PFSK-1 (cell line): ENCODE results near the gene POT1.

ENCODE experiments used
- FOXP2 ChIP-seq: optimal IDR thresholded peaks from 2 replicates; pipeline ENCODE3; 2011; ENCODE audit warnings: borderline replicate concordance, control low read depth, inconsistent platforms; ENCODE audit not compliant: insufficient read depth; ENCODE audit errors: extremely low read length, extremely low read depth
- POLR2AphosphoS5 ChIP-seq: IDR thresholded peaks from 2 replicates; pipeline ENCODE4 v1.6.1; 2012; ENCODE audit warnings: low read depth, mild to moderate bottlenecking, control low read depth, low read length, moderate library complexity
- SIN3A ChIP-seq: IDR thresholded peaks from 2 replicates; pipeline ENCODE4 v1.6.1; 2012; ENCODE audit warnings: mild to moderate bottlenecking, low read length, moderate library complexity, borderline replicate concordance; ENCODE audit not compliant: insufficient read depth
- TAF1 ChIP-seq: IDR thresholded peaks from 2 replicates; pipeline ENCODE4 v1.6.1; 2012; ENCODE audit warnings: low read length, control low read depth, borderline replicate concordance; ENCODE audit not compliant: insufficient read depth
- TF ChIP-seq, protein P1 (sequence below), 2 experiments: IDR thresholded peaks; 2 replicates each; pipeline versions ENCODE4 v1.6.1 to v1.8.0; 2011 to 2012; ENCODE audit warnings: low read depth in 2 of 2, low read length in 2 of 2, control low read depth in 1 of 2, inconsistent platforms in 1 of 2, mild to moderate bottlenecking in 1 of 2, moderate library complexity in 1 of 2; ENCODE audit not compliant: insufficient read depth in 1 of 2

Gene POT1

DNA sequence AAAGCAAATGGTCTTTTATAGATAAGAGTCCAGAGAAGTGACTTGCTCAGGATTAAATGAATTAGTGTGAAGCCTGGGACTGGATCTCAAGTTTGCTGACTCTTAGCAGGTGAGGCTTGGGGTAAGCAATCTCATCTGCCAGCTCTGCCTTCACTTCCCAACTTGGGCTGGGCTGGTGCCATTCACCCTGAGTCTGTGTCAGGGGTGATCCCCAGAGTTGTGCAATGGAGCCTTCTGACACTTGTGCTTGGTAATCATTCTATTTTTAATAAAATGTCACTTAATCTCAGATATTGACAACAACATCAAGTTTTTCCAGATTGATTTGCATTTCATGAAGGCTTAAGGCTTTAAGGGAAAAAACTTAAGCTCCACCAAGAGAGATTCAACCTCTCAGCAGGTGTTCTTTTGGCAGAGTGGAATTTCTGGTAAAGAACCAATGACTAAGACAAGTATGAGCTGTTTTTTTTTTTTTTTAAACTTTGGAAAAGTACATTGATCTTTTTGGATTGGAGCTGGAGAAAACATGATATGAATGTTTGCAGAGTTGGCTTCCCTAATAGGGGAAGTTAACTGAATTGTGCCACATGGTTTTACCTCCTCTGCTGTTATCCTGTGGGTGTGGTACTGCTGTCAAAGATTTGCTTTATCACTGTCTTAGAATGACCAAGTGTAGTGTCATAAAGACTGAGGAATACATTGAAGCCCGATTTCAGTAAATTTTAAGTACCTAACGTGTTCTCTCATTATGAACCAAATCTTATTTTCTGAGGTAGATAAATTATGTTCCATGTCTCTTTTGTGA is 115.4 kb downstream of the POT1 start:
- TF ChIP-seq, protein P1, sequence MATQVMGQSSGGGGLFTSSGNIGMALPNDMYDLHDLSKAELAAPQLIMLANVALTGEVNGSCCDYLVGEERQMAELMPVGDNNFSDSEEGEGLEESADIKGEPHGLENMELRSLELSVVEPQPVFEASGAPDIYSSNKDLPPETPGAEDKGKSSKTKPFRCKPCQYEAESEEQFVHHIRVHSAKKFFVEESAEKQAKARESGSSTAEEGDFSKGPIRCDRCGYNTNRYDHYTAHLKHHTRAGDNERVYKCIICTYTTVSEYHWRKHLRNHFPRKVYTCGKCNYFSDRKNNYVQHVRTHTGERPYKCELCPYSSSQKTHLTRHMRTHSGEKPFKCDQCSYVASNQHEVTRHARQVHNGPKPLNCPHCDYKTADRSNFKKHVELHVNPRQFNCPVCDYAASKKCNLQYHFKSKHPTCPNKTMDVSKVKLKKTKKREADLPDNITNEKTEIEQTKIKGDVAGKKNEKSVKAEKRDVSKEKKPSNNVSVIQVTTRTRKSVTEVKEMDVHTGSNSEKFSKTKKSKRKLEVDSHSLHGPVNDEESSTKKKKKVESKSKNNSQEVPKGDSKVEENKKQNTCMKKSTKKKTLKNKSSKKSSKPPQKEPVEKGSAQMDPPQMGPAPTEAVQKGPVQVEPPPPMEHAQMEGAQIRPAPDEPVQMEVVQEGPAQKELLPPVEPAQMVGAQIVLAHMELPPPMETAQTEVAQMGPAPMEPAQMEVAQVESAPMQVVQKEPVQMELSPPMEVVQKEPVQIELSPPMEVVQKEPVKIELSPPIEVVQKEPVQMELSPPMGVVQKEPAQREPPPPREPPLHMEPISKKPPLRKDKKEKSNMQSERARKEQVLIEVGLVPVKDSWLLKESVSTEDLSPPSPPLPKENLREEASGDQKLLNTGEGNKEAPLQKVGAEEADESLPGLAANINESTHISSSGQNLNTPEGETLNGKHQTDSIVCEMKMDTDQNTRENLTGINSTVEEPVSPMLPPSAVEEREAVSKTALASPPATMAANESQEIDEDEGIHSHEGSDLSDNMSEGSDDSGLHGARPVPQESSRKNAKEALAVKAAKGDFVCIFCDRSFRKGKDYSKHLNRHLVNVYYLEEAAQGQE (IDR thresholded peaks at IDR 0.05; ENCODE audit: insufficient read depth in 1 of 2, low read depth in 2 of 2, low read length in 2 of 2): no peak
- TF ChIP-seq TAF1 (no peak), POLR2AphosphoS5 (no peak), SIN3A (no peak)

DNA sequence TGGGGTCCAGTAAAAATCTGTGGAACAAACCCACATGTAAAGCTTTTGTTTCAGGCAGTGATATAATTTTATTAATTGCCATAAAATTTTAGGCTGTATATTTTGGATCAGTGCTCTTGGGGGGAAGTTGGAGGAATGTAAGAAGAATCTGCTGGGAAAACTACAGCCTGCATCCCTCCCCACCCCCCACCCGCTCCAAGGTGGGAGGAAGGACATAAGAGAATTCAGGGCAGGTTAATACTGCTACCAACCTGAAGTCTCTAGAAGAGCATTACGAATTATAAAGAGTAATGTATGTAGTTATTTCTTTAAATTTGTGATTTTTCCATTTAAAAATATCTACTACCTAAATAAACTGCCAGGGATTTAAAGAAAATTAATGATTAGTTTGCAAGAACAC is 116.9 kb downstream of the POT1 start:
- TF ChIP-seq FOXP2 (no peak), POLR2AphosphoS5 (no peak), SIN3A (no peak), TAF1 (no peak)
- TF ChIP-seq, protein P1 (IDR thresholded peaks at IDR 0.05; ENCODE audit: insufficient read depth in 1 of 2, low read depth in 2 of 2, low read length in 2 of 2): no peak

DNA sequence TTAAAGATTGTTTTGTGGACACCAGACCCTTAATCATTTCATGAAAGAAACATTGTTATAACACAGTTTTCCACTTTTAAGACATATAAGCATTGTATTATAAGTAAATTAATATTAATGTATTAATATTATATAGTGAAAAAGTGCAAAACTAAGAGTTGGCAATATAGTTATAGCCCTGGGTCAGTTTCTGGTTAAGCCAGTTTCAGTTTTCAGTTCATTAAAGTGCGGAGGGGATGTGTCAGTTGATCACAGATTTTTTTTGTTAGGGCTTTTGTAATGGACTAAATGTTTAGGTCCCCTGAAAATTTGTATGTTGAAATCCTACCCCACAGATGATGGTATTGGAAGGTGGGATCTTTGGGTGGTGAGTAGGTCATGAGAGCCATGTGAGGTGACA is 118.3 kb downstream of the POT1 start:
- TF ChIP-seq, protein P1 (IDR thresholded peaks at IDR 0.05; ENCODE audit: insufficient read depth in 1 of 2, low read depth in 2 of 2, low read length in 2 of 2): no peak
- TF ChIP-seq FOXP2 (no peak), POLR2AphosphoS5 (no peak), TAF1 (no peak), SIN3A (no peak)

DNA sequence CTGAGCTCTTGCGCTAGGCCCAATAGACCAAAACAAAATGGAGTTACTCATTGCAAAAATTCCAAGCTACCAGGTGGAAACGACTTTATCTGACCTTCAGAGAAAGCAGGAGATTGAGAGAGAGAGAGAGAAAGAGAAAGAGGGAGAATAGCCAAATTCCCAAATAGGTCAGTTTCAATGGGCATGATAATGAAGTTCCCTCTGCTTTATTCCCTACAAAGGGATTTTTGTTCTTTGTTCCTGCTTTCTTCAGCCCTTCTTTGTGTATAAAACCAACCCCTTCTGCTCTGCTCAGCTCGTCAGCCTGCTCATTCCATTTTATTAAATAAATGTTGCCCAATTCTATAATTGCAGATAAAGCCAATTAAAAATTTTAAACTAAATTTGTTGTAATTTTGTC is 119.0 kb downstream of the POT1 start:
- TF ChIP-seq POLR2AphosphoS5 (no peak), SIN3A (no peak), FOXP2 (no peak), TAF1 (no peak)
- TF ChIP-seq, protein P1 (IDR thresholded peaks at IDR 0.05; ENCODE audit: insufficient read depth in 1 of 2, low read depth in 2 of 2, low read length in 2 of 2): no peak

DNA sequence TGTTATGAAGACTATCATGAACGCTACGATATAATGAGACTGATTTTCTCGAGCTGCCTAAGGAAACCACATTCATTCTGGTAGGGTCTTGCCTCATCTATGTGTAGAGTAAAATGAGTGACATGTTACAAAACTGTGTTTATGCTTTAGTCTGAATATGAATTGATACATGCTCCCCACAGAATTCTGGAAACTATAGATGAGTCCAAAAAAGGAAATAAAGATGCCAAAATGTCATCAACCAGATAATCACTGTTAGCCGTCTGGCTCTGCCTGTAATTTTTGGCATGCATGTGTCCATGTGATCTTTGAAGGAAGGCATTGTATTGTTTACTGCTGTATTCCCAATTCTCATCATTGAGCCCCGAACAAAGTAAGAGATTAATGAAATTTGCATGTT is 121.4 kb downstream of the POT1 start:
- TF ChIP-seq, protein P1 (IDR thresholded peaks at IDR 0.05; ENCODE audit: insufficient read depth in 1 of 2, low read depth in 2 of 2, low read length in 2 of 2): no peak
- no peak for TF ChIP-seq TAF1
- TF ChIP-seq FOXP2: no peak
- TF ChIP-seq POLR2AphosphoS5: no peak
- no peak for TF ChIP-seq SIN3A
